Activated gamma-delta T cell treated with Interleukin-2 at 50 U/mL for 16 hours (primary cell): ENCODE measurements around the gene ANK2.
"Not testable (repeated sequence)": the region's sequence is repeated elsewhere in the genome, so short reads cannot be mapped to it uniquely, and the experiment has no call there.

ENCODE experiments used
- DNase-seq: peaks from one replicate; pipeline ENCODE4 v3.0.0-alpha.2; 2020

Gene ANK2

DNA sequence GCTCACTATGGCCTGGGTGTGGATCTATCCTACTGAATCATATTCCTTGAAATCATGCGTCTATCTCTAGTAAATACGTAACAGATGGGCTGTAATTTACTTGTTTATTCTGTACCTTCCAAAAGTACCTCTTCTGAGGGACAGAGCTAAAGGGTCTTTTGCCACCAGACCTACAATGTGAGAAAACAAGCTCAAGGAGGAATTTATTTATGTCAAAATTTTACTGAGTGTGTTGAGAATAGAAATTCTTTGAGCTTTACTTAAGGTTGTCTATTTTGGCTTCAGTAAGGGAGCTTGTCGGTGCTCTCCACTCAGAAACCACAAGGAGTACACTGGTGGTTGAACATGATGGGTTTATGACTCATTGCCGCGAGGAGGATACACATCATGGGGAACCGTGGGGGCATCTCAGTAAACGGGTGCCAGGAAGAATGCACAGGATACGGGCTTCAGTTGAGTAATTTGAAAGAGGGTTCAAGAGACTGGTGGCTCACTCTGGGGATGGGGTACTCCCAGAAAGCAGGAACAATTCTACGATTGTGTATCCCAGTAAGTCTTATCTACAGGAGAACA, 3.0 kb downstream of the ANK2 start:
- DNase-seq: no peak

DNA sequence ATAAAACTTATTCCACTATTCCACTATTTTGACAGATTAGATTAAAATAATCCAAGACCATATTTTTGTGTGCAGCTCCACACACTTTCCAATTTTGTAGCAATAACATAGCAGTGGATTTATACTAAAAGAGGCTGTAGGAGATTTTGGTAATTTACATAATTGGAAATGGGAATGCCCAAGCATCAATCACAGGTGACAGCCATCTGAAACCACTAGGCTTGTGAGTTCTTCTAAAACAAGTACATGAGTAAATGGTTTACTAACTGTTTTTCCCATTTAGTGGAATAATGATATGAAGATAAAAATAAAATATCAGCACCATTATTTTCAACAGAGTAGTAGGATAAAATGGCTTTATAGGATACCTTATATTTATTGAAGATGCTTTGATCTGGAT, 4.4 kb downstream of the ANK2 start:
- no peak for DNase-seq

DNA sequence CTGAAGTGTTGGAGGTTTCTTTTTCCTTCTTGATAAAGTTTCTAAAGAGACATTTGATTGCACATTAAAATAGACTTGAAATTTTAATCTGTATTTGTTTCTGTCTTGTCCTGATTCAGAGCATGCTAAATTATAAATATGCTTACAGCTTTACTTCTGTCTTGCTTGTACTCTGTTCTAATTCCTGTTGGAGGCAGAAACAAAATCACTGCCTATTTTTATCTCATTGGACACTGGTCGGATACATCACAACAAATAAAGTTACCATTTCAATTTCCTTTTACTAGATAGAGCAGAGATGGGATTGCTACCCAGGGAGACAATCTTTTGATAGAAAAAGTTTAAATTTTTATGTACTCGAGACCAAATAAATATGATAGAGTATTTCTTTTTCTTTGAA, 6.9 kb downstream of the ANK2 start:
- no peak for DNase-seq

DNA sequence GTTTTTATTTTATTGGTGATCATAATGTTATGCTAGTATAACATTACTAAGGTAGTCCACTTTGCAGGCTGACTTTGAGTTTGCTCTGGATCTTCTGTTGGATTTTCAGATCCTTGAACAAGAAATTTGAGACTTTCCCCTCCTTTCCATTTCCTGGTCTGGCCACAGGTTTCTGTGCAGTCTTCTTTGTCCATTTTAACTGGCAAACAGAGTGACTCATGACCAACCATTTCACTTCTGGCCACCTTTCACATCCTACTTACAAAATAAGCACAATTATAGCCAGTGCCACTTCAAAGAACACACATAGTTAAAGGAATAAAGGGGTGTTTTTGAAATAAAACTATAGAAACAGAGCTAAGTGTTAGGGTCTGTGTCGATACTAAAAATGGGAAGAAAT, 8.4 kb downstream of the ANK2 start:
- DNase-seq: no peak

DNA sequence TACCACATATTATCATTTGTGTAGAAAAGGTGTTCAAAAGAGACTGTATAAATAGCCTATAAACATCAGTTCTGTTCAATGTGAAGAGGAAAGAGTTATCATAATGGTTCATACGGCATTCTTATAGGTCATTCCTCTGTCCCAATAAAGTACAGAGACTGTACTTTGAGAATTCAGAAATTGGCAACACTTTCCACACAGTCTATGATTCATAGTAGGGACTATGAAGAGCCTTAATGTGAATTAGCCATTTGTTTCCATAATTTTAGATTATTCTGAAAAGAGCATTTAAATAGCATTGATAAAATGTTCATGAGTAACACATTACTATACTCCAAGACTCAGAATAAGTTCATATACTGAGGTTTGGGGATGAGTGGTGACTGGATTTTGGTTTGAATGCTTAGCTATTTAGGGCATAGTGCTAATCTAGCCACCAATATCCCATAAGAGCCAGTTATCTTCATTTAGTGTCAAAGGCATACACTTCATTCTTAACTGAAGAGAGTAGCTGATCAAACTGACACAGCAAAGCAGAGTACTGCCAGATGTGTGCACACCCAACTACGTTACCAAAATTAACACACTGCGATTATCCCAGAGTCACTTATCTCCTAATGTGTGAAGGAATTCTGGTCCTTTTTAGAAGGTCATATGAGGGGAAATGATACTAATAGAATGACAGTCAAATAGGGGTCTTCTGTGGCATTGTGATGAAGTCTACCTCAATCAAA, 10.2 kb downstream of the ANK2 start:
- DNase-seq: no peak

DNA sequence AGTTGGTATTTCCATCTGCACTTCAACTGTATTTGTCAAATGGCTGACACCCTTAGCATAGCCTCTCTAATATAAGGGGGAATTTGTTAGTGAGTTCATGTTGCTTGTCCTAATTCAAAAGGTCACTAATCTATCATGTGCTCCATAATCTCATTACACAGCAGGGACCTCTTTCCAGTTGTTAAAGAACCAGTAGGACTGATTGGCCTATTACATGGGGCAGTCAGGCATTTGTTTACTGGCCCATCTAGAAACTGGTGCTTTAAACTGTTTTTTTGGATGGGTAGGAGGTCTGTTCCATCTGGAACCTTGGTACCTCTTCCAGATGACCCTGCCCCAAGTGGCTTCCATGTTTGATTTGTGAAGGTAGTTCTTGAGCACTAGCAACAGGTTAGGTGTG, 11.4 kb downstream of the ANK2 start:
- no peak for DNase-seq

- no peak for DNase-seq
These were observed 14.8 kb downstream of the ANK2 start for GRCh38 chr4:113064244-113064643.

DNA sequence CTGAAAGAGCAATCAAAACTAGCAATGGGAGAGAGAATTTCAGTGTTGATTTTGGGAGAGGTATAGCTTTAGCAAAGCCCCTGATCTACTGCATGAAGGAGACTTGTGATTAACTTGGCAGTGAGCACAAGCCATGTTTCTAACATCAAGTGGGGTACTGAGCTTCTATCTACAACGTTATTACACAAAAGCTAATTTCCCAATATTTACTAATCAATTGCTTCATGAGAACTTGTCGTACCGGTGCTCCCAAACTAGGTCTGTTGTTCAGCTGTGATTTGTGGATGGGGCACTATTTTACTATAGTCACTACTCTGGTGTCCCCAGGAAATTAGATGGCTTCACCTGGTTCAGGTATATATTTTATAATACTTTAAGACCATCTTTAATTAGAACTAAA, 16.2 kb downstream of the ANK2 start:
- no peak for DNase-seq

DNA sequence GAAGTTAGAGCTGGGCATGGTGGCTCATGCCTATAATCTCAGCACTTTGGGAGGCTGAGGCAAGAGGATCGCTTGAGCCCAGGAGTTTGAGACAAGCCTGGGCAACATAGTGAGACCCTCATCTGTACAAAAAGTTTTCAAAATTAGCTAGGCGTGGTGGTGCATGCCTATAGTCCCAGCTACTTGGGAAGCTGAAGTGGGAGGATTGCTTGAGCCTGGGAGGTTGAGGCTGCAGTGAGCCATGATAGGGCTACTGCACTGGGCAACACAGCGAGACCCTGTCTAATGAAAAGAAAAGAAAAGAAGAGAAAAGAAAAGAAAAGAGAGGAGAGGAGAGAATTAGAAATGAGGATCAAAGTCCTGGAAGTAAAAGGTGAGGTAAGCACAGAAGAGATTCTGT, 19.3 kb downstream of the ANK2 start:
- not testable (repeated sequence) for DNase-seq

DNA sequence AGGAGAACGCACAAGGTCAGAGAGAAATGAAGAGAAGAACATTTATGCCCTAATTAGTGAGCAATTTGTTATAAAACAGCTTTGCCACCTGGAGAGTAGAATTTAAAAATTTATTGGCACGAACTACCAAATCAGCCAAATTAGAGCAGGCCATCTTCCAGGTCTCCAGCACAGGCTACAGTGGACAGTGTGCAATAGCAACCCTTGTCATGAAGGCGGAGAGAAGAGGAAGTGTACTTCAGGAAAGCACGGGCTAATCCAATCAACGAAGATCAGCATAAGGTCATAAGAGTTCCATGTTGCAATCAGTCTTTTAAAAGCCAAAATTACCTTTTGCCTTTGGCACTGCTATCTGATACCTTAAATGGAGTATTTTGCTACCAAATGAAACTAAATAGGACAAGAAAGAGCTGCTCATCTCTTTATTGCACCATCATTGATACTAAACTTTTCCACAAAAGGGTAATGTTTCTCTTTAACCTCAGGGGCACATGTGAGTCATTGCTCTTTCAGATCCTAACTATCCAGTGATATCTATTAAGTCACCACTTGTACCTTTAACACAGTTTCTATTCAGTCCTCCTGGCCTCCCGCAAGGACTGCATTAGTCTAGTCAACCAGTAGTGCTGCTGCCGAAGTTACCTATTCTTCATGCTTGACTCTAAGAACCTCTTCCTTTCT, 19.9 kb downstream of the ANK2 start:
- no peak for DNase-seq

- DNase-seq: no peak
These were observed 21.3 kb downstream of the ANK2 start for GRCh38 chr4:113070755-113071154.

GRCh38 chr4:113071274-113071673, 21.8 kb downstream of the ANK2 start:
- DNase-seq: no peak

GRCh38 chr4:113071805-113072204, 22.4 kb downstream of the ANK2 start:
- DNase-seq: no peak

DNA sequence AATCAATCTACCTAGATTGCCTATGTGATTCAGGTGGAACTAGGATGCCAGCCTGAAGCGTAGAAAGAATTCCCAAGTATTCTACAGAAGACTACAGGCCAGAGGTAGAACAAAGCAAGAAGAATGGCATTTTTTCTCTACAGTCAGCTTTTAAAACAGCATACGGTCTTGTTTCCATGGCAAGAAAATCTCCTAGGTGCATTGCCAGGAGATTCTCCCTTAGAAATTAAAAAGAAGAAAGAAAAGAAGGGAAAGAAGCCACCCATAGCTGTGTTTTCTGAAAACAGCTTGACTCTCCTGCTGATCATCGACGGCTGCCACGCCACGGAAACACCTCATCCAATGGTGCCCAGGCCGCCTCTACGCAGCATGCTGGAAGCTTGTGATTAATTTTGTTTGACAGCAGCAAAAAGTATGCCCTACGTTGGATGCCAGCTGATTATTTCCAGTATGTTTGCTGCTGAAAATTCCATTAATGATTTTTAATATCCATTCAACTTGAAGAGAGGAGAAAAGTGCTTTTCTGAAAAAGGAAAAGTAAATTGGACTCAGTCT, 24.1 kb downstream of the ANK2 start:
- DNase-seq: no peak

DNA sequence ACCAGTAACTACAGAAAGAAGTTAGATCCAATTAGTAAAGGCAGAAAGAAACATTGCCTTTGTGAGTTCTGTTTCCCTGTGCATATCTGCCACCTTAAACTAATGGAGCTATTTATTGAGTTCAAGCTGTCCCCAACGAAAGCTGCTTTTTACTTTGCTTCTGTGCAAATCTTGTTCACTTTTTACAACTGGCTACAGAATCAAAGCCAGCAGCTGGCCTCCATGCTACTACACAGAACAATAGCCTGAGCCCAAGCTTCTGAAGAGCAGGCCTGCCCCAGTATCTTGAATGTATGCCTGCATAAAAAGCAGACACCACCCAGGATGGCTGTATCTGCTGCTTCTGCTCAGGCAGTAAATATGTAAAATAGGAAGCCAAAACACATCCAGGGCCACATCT, 28.1 kb downstream of the ANK2 start:
- no peak for DNase-seq

GRCh38 chr4:113078066-113078465, 28.6 kb downstream of the ANK2 start:
- DNase-seq: no peak

DNA sequence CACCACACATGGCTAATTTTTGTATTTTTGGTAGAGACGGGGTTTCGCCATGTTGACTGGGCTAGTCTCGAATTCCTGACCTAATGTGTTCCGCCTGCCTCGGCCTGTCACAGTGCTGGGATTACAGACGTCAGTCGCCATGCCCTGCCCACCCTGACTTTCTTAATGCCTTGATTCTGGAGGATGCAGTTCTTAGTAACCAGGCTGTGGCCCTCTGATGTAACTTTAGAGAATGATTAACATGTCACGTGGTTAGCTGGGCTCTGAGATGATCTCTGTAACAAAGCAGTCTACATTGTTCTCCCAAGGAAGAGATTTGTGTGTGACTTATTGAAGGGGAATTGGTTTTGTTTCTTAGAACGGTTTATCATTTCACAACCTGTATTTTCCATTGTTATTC, 30.6 kb downstream of the ANK2 start:
- DNase-seq: no peak

GRCh38 chr4:113080624-113081023, 31.2 kb downstream of the ANK2 start:
- no peak for DNase-seq

DNA sequence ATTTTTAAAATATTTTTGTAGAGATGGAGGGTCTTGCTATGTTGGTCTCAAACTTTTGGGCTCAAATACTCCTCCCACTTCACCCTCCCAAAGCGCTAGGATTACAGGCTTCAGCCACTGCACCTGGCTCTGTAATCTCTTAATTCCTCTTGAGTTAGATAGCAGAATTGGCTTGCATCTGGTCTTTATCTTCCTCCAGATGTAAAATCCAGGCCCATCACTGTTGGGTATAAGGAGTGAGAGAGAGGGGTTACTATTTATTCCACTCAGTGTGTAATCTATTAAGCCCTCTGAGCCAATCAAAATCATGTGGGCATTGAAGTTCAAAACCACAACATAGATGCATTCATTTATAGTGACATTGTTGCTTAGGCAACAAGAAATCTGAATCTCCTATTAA, 33.9 kb downstream of the ANK2 start:
- DNase-seq: no peak

GRCh38 chr4:113086172-113086695, 36.8 kb downstream of the ANK2 start:
- DNase-seq: no peak

DNA sequence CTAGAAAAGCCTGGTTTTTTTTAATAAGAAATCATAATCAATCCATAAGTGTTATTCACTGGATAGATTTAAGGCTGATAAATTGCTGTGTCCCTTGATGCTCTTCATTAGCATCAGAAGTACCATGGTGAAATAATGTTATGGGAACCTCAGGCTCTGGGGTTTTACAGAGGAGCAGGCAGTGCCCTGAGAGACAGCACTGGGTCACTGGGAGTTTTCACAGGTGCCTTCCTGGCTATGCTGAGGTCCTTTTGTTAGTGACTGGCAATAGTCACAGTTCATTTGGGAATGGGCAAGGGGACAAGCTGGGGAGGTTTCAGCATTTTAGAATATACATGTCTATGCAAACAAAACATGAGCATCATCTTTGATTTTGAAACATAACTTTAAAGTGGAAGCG, 38.6 kb downstream of the ANK2 start:
- no peak for DNase-seq

- DNase-seq: no peak
These were observed 41.5 kb downstream of the ANK2 start for GRCh38 chr4:113090954-113091353.

GRCh38 chr4:113094331-113094730, 44.9 kb downstream of the ANK2 start:
- DNase-seq: no peak

GRCh38 chr4:113094802-113095201, 45.3 kb downstream of the ANK2 start:
- no peak for DNase-seq
